Naive thymus-derived CD4-positive, alpha-beta T cell (primary cell): Measurements from ENCODE around the gene MRPL40. TPM values are rescaled to one million over a fixed set of nuclear protein-coding genes. Genes with fewer than 3 reads are reported as not detected.

Experiments used
- ATAC-seq: fragments of 150-1000 bp; cut with Tn5 transposase; 2 replicates; pipeline ENCODE4 v1.10.0; 2021; ENCODE audit warnings: mild to moderate bottlenecking, moderate library complexity
- CTCF ChIA-PET: fragments of 350-600 bp; sonication (Branson Sonifier 250); formaldehyde crosslinking; loops from one replicate; lab custom pipeline; 2021; ENCODE audit warnings: antibody characterized with exemption; lab: Charles Lee
- POLR2A ChIA-PET: fragments of 350-600 bp; sonication (Branson Sonifier 250); formaldehyde crosslinking; loops from one replicate; lab custom pipeline; 2021; ENCODE audit warnings: antibody characterized with exemption, inconsistent platforms; lab: Charles Lee
- DNase-seq, 9 donors: peaks; one replicate each; pipeline versions ENCODE4 v3.0.0 to v3.0.0-alpha.2; 2020 to 2022; ENCODE audit warnings: mixed read lengths in 1 of 9
- H3K27ac ChIP-seq: one replicate; pipeline ENCODE4 v1.7.0; 2013; ENCODE audit warnings: mild to moderate bottlenecking, low read depth, low read length, moderate library complexity
- H3K27me3 ChIP-seq, 2 donors: one replicate each; pipeline ENCODE4 v1.7.0; 2013; ENCODE audit warnings: low read length in 2 of 2, mild to moderate bottlenecking in 2 of 2, moderate library complexity in 2 of 2; ENCODE audit not compliant: control insufficient read depth in 2 of 2, insufficient read depth in 2 of 2
- H3K36me3 ChIP-seq, 3 experiments: 1 replicate in 2 of 3; 2 replicates in 1 of 3; pipeline ENCODE4 v1.7.0; 2013; ENCODE audit warnings: low read length in 3 of 3, mild to moderate bottlenecking in 3 of 3, moderate library complexity in 1 of 3; ENCODE audit not compliant: insufficient read depth in 3 of 3, control insufficient read depth in 2 of 3
- H3K4me1 ChIP-seq, 2 donors: one replicate each; pipeline ENCODE4 v1.7.0; 2013; ENCODE audit warnings: low read length in 2 of 2, mild to moderate bottlenecking in 2 of 2, moderate library complexity in 1 of 2; ENCODE audit not compliant: control insufficient read depth in 2 of 2, insufficient read depth in 2 of 2
- H3K4me3 ChIP-seq: 2 replicates; pipeline ENCODE4 v1.7.0; 2013; ENCODE audit warnings: mild to moderate bottlenecking, low read length
- H3K9me3 ChIP-seq, 3 experiments: 1 replicate in 2 of 3; 2 replicates in 1 of 3; pipeline ENCODE4 v1.7.0; 2013; ENCODE audit warnings: low read length in 3 of 3; ENCODE audit not compliant: control insufficient read depth in 2 of 3
- H3K27ac Mint-ChIP-seq, 9 donors: one replicate each; pipeline ENCODE4 v1.8.0; 2020 to 2022; ENCODE audit warnings: mixed read lengths in 9 of 9, mild to moderate bottlenecking in 8 of 9, moderate library complexity in 5 of 9, inconsistent platforms in 2 of 9
- H3K27me3 Mint-ChIP-seq, 5 donors: one replicate each; pipeline ENCODE4 v1.8.0; 2021 to 2022; ENCODE audit warnings: mixed read lengths in 5 of 5, mild to moderate bottlenecking in 1 of 5
- H3K36me3 Mint-ChIP-seq, 5 donors: one replicate each; pipeline ENCODE4 v1.8.0; 2020 to 2022; ENCODE audit warnings: mixed read lengths in 5 of 5, mild to moderate bottlenecking in 3 of 5, inconsistent platforms in 1 of 5
- H3K4me1 Mint-ChIP-seq, 7 donors: one replicate each; pipeline ENCODE4 v1.8.0; 2020 to 2022; ENCODE audit warnings: mixed read lengths in 7 of 7, mild to moderate bottlenecking in 3 of 7, inconsistent platforms in 1 of 7
- H3K4me3 Mint-ChIP-seq, 10 donors: one replicate each; pipeline ENCODE4 v1.8.0; 2020 to 2022; ENCODE audit warnings: mild to moderate bottlenecking in 10 of 10, mixed read lengths in 10 of 10, moderate library complexity in 6 of 10, inconsistent platforms in 2 of 10
- H3K9me3 Mint-ChIP-seq, 11 donors: one replicate each; pipeline ENCODE4 v1.8.0; 2020 to 2022; ENCODE audit warnings: mixed read lengths in 11 of 11, mild to moderate bottlenecking in 4 of 11, inconsistent platforms in 1 of 11, moderate library complexity in 1 of 11
- intact Hi-C, 2 donors: fragments of 100-400 bp; cut with micrococcal nuclease; formaldehyde crosslinking; loops; one replicate each; pipeline ENCODE4 v1.15.1; 2023
- polyA plus RNA-seq, 2 donors: library from polyadenylated mRNA; unstranded; fragments of 300-500 nt; fragmentation: Illumina TruSeq; gene quantifications; one replicate each; pipeline ENCODE4 v1.2.3, GENCODE V29; 2021
- total RNA-seq, 6 experiments: library from RNA in 5 of 6; stranded (reverse) in 5 of 6; gene quantifications; 1 replicate in 5 of 6; 2 replicates in 1 of 6; pipeline ENCODE4 v1.2.3 and lab custom pipeline; 2021 to 2026

The MRPL40 gene
- total and polyA plus RNA-seq, 7 experiments from 2014 or later = 11.5 to 72.1 (median 17.2) TPM

DNA sequence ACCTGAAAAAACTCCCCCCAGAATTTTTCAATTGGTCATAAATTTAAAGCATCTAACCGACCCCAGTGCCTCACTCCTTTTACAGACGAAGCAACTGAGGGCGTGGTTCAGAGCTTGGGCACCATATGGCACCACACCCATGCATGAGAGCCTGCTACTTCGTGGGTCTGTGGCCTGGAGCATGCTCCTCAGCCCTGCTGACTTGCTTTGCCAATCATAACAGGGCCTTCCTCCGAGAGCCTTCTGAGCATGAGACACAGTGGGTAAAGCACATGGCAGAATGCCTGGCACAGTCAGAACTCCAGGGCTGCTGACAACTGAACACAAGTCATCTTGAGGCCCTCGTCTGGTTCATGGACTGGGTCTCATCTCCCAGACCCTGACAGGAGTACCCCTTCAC is 34.1 kb upstream of the MRPL40 start:
- CTCF ChIA-PET = no interaction called here
- intact Hi-C loops = no loop called here

DNA sequence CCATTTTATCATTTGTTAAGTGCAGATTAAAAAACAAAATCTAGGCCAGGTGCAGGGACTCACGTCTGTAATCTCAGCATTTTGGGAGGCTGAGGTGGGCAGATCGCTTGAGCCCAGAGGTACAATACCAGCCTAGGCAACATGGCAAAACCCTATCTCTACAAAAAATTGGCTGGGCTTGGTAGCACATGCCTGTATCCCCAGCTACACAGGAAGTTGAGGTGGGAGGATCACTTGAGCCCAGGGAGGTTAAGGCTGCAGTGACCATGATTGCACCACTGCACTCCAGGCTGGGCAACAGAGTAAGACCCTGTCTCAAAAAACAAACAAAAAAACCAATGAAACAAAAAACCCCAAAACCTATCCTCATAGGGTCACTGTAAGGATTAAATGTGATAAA is 33.7 kb upstream of the MRPL40 start:
- ChIA-PET POLR2A (no interaction called here), CTCF (no interaction called here)
- Mint-ChIP-seq H3K27ac (peak overlapping the region in 1 of 9 donors; percentile 62), H3K4me1 (peaks cover 0 to 5% (median 2%) of the 10 kb centered on the region in 7 donors), H3K27me3 (no peaks in the 10 kb centered on the region), H3K36me3 (peaks cover 6 to 59% (median 23%) of the 10 kb centered on the region in 5 donors), H3K9me3 (no peaks in the 10 kb centered on the region), H3K4me3 (no peak overlapping the region)
- no peak overlapping the region for H3K4me3 ChIP-seq
- H3K36me3 ChIP-seq = peaks cover 5 to 52% (median 20%) of the 10 kb centered on the region in 3 experiments
- no peak for ATAC-seq
- H3K27me3 ChIP-seq = no peaks in the 10 kb centered on the region
- H3K4me1 ChIP-seq = no peaks in the 10 kb centered on the region
- DNase-seq = no peak
- H3K9me3 ChIP-seq = no peaks in the 10 kb centered on the region
- H3K27ac ChIP-seq = no peak overlapping the region
- intact Hi-C loops = no loop called here

More for the DNA sequence above, 34.1 kb upstream of the MRPL40 start:
- Mint-ChIP-seq H3K36me3 (peaks cover 6 to 62% (median 25%) of the 10 kb centered on the region in 5 donors), H3K27me3 (no peaks in the 10 kb centered on the region), H3K27ac (peak overlapping the region in 1 of 9 donors; percentile 62), H3K9me3 (no peaks in the 10 kb centered on the region), H3K4me3 (no peak overlapping the region), H3K4me1 (peaks cover 0 to 5% (median 2%) of the 10 kb centered on the region in 7 donors)
- ATAC-seq (no peak), DNase-seq (no peak)
- POLR2A ChIA-PET = no interaction called here
- Histone ChIP-seq H3K9me3 (no peaks in the 10 kb centered on the region), H3K36me3 (peaks cover 5 to 56% (median 20%) of the 10 kb centered on the region in 3 experiments), H3K4me1 (no peaks in the 10 kb centered on the region), H3K27ac (no peak overlapping the region), H3K4me3 (no peak overlapping the region), H3K27me3 (no peaks in the 10 kb centered on the region)

DNA sequence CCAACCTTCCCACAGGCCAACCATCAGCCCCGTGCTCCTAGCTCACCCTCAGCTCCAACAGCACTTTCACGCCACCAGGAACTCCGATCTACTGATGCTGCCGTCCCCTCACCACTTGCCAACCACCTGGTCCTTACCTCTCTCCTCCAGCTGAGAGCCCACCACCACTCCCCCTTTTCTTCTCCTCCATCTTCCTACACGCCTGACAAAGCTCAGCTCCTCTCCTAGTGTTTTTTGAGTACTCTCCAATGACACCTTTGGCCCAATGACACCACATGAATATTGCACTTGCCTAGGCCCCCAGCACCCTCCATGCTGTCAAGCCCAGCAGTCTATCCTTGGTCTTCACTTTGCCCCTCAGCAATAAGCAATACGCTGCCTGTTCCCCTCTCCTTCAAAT is 31.5 kb upstream of the MRPL40 start:
- H3K27me3 Mint-ChIP-seq = no peaks in the 10 kb centered on the region
- no peaks in the 10 kb centered on the region for H3K9me3 Mint-ChIP-seq
- no peak overlapping the region for H3K4me3 Mint-ChIP-seq
- H3K4me1 ChIP-seq = no peaks in the 10 kb centered on the region
- H3K27ac ChIP-seq = no peak overlapping the region
- peaks cover 12 to 49% (median 18%) of the 10 kb centered on the region in 3 experiments for H3K36me3 ChIP-seq
- no peaks in the 10 kb centered on the region for H3K27me3 ChIP-seq
- intact Hi-C loops = no loop called here
- H3K4me3 ChIP-seq = no peak overlapping the region
- ATAC-seq (no peak), DNase-seq (no peak)
- CTCF ChIA-PET = no interaction called here
- H3K27ac Mint-ChIP-seq = peak overlapping the region in 4 of 9 donors; percentile 10 to 62 (median 47)
- POLR2A ChIA-PET = no interaction called here
- peaks cover 0 to 5% (median 2%) of the 10 kb centered on the region in 7 donors for H3K4me1 Mint-ChIP-seq
- no peaks in the 10 kb centered on the region for H3K9me3 ChIP-seq
- H3K36me3 Mint-ChIP-seq = peaks cover 8 to 65% (median 20%) of the 10 kb centered on the region in 5 donors

DNA sequence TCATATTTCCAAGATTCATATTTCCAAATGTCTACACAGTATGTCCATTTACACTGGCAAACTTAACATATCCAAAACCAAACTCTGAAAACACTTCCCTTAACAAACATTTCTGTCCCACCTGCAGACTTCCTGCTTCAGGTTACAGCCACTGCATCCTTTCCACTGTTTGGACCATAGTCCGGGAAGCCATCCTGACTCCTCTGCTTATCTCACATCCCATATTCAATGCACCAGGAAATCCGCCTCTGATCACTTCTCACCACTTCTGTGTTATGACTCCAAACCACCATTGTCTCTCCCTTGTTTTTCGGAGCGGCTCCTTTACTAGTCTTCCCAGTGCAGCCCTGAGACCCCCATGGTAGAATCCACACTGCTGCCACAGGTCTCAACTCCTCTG is 30.9 kb upstream of the MRPL40 start:
- ATAC-seq (no peak), DNase-seq (no peak)
- H3K9me3 Mint-ChIP-seq = no peaks in the 10 kb centered on the region
- no peak overlapping the region for H3K27ac ChIP-seq
- no peaks in the 10 kb centered on the region for H3K4me1 ChIP-seq
- H3K9me3 ChIP-seq = no peaks in the 10 kb centered on the region
- H3K4me1 Mint-ChIP-seq = peaks cover 0 to 5% (median 2%) of the 10 kb centered on the region in 7 donors
- H3K27me3 ChIP-seq = no peaks in the 10 kb centered on the region
- peaks cover 11 to 49% (median 21%) of the 10 kb centered on the region in 3 experiments for H3K36me3 ChIP-seq
- intact Hi-C loops = no loop called here
- H3K36me3 Mint-ChIP-seq = peaks cover 9 to 69% (median 20%) of the 10 kb centered on the region in 5 donors
- H3K27me3 Mint-ChIP-seq = no peaks in the 10 kb centered on the region
- H3K4me3 ChIP-seq = no peak overlapping the region
- H3K27ac Mint-ChIP-seq = peak overlapping the region in 5 of 9 donors; percentile 10 to 76 (median 48)
- ChIA-PET POLR2A (no interaction called here), CTCF (no interaction called here)
- no peak overlapping the region for H3K4me3 Mint-ChIP-seq

DNA sequence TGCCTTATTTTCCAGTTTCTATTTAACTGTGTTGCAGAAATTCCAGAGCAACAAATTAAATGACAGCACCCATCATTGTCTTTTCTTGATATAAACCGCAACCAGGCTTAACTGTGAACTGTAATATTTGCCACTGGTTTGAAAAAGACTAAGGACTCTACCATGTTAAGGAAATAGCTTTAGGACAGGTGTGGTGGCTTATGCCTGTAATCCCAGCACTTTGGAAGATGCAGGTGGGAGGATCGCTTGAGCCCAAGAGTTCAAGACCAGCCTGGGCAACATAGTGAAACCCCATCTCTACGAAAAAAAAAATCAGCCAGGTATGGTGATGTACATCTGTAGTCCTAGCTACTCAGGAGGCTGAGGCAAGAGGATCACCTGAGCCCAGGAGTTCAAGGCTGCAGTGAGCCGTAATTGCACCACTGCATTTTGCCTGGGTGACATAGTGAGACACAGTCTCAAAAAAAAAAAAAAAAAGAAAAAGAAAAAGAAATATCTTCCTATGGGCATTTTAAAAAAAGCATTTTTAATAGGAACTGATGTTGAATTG is 29.6 kb upstream of the MRPL40 start:
- ChIA-PET CTCF (no interaction called here), POLR2A (no interaction called here)
- DNase-seq (no peak), ATAC-seq (no peak)
- Histone ChIP-seq H3K4me1 (no peaks in the 10 kb centered on the region), H3K27ac (no peak overlapping the region), H3K36me3 (peaks cover 5 to 48% (median 26%) of the 10 kb centered on the region in 3 experiments), H3K9me3 (no peaks in the 10 kb centered on the region), H3K4me3 (no peak overlapping the region), H3K27me3 (no peaks in the 10 kb centered on the region)
- no peaks in the 10 kb centered on the region for H3K27me3 Mint-ChIP-seq
- H3K4me1 Mint-ChIP-seq = peaks cover 0 to 7% (median 2%) of the 10 kb centered on the region in 7 donors
- no peak overlapping the region for H3K27ac Mint-ChIP-seq
- no peaks in the 10 kb centered on the region for H3K9me3 Mint-ChIP-seq
- no peak overlapping the region for H3K4me3 Mint-ChIP-seq
- intact Hi-C loops = no loop called here
- peaks cover 9 to 62% (median 20%) of the 10 kb centered on the region in 5 donors for H3K36me3 Mint-ChIP-seq

DNA sequence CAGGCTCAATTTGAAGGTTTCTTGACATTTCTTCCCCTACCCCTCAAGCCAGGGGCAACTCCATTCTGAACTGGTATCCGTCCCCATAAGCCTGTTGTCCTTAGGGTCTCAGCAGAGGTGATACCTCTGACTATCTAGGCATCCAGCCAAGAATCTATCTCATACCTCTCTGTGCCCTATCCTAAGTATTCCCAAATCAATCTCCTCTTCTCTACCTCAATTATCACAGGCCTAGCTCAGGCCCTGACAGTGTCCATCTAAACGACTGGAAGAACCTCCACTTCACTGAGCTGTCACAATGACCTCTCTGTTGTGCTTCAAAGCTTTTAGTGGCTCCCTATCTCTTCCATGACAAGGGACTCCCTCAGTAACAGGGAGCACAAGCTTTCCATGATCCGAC is 27.7 kb upstream of the MRPL40 start:
- H3K4me3 ChIP-seq = no peak overlapping the region
- ChIA-PET POLR2A (interaction anchor here (0.6 kb wide), 1 partner anchor 282 kb away, joined by 4 read pairs; no protein-coding TSS in a partner anchor), CTCF (no interaction called here)
- no peaks in the 10 kb centered on the region for H3K4me1 ChIP-seq
- H3K4me1 Mint-ChIP-seq = peaks cover 0 to 5% (median 2%) of the 10 kb centered on the region in 7 donors
- intact Hi-C loops = no loop called here
- no peaks in the 10 kb centered on the region for H3K9me3 Mint-ChIP-seq
- peaks cover 9 to 63% (median 25%) of the 10 kb centered on the region in 5 donors for H3K36me3 Mint-ChIP-seq
- no peaks in the 10 kb centered on the region for H3K27me3 ChIP-seq
- ATAC-seq = no peak
- DNase-seq = no peak
- no peaks in the 10 kb centered on the region for H3K9me3 ChIP-seq
- H3K4me3 Mint-ChIP-seq = no peak overlapping the region
- H3K36me3 ChIP-seq = peaks cover 5 to 55% (median 31%) of the 10 kb centered on the region in 3 experiments
- peak overlapping the region in 2 of 9 donors; percentile 51 to 57 for H3K27ac Mint-ChIP-seq
- no peak overlapping the region for H3K27ac ChIP-seq
- H3K27me3 Mint-ChIP-seq = no peaks in the 10 kb centered on the region

DNA sequence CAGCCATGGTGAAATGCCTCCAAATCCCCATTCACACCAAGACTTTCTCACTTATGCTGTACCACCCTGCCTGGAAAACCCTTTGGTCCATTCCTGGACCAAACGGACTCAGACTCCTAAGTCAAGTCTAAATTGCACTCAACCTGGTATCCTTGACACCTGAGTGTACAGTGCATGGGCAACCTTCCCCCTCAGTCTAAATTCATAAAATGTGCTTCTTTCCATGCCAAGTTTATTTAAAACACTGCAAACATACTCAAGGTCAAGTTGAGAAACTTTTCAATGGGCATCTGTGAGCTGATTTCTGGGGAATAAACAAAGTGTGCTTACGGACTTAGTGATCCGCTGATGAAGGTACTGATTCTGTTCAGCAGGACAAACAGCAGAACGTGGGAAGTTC is 27.2 kb upstream of the MRPL40 start:
- Histone ChIP-seq H3K27me3 (no peaks in the 10 kb centered on the region), H3K36me3 (peaks cover 6 to 60% (median 36%) of the 10 kb centered on the region in 3 experiments), H3K27ac (no peak overlapping the region), H3K4me3 (no peak overlapping the region), H3K4me1 (no peaks in the 10 kb centered on the region), H3K9me3 (no peaks in the 10 kb centered on the region)
- Mint-ChIP-seq H3K4me3 (no peak overlapping the region), H3K9me3 (no peaks in the 10 kb centered on the region), H3K27ac (peak overlapping the region in 1 of 9 donors; percentile 57), H3K27me3 (no peaks in the 10 kb centered on the region), H3K36me3 (peaks cover 9 to 66% (median 28%) of the 10 kb centered on the region in 5 donors), H3K4me1 (peaks cover 0 to 5% (median 2%) of the 10 kb centered on the region in 7 donors)
- POLR2A ChIA-PET = no interaction called here
- ATAC-seq = no peak
- CTCF ChIA-PET = no interaction called here
- intact Hi-C loops = no loop called here
- no peak for DNase-seq
